ENCODE results near the gene GATC.

DNA sequence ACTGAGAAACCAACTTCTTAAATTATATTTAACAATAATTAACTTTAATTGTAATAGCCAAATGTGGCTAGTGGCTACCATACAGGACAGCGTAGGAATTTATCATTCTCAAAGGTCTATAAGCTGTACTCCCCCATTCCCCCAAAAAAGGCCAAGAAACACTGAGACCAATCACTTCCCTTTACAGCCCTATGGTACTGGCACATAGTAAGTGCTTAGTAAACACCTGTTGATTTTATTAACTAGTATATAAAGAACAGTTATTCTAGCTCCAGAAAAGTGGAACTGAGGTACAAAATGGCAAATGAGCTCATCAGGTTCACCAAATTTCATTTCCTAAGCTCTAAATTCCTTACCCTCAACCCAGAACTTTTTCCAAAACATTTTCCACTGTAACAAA, 29.4 kb downstream of the GATC start:
- TF ChIP-seq, protein P1, sequence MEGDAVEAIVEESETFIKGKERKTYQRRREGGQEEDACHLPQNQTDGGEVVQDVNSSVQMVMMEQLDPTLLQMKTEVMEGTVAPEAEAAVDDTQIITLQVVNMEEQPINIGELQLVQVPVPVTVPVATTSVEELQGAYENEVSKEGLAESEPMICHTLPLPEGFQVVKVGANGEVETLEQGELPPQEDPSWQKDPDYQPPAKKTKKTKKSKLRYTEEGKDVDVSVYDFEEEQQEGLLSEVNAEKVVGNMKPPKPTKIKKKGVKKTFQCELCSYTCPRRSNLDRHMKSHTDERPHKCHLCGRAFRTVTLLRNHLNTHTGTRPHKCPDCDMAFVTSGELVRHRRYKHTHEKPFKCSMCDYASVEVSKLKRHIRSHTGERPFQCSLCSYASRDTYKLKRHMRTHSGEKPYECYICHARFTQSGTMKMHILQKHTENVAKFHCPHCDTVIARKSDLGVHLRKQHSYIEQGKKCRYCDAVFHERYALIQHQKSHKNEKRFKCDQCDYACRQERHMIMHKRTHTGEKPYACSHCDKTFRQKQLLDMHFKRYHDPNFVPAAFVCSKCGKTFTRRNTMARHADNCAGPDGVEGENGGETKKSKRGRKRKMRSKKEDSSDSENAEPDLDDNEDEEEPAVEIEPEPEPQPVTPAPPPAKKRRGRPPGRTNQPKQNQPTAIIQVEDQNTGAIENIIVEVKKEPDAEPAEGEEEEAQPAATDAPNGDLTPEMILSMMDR (IDR thresholded peaks at IDR 0.05; ENCODE audit: low read depth, low read length), result no peak
- TF ChIP-seq EZH2phosphoT487 (IDR thresholded peaks at IDR 0.05; ENCODE audit: low read depth), result no peak
